Gastroesophageal sphincter (tissue), 3 donors: Measurements from ENCODE around the gene HMOX1.

Source experiments
- EP300 ChIP-seq: sonication (generic); formaldehyde crosslinking; IDR thresholded peaks from one replicate; pipeline ENCODE4 v1.6.1; 2017; ENCODE audit warnings: antibody characterized with exemption, mild to moderate bottlenecking
- POLR2A ChIP-seq, 2 donors: fragments of 450-650 bp; IDR thresholded peaks; one replicate each; pipeline ENCODE4 v1.6.1; 2017; ENCODE audit warnings: antibody characterized with exemption in 2 of 2, mild to moderate bottlenecking in 2 of 2, moderate library complexity in 1 of 2
- POLR2AphosphoS5 ChIP-seq: sonication (generic); formaldehyde crosslinking; IDR thresholded peaks from one replicate; pipeline ENCODE4 v1.6.1; 2017; ENCODE audit warnings: antibody characterized with exemption
- TF ChIP-seq, protein P1 (sequence below), 4 experiments: fragments of 200-600 bp in 2 of 4; fragments of 450-650 bp in 2 of 4; sonication (generic) in 1 of 4; IDR thresholded peaks; one replicate each; pipeline ENCODE4 v1.5.1; 2017 to 2019; ENCODE audit warnings: antibody characterized with exemption in 4 of 4, mild to moderate bottlenecking in 2 of 4, moderate library complexity in 2 of 4

DNA sequence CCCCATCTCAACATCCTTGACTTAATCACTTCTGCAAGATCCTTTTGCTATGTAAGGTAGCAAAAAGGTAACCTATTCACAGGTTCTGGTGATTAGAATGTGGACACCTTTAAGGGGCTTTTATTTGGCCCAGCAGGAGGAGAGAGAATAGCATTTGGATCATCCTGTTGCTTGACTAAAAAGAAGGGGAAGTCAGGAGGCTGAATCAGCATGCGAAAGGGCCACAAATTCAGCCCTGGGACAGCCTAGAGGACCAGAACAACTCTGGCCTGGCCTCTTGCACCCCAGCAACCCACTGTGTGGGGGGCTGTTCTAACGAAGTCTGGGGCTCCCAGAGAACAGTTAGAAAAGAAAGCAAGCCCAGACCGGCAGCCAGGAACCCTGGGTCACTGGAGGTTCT, 3.2 kb upstream of the HMOX1 start:
- no peak for TF ChIP-seq POLR2A (IDR thresholded peaks at IDR 0.05)
- TF ChIP-seq, protein P1, sequence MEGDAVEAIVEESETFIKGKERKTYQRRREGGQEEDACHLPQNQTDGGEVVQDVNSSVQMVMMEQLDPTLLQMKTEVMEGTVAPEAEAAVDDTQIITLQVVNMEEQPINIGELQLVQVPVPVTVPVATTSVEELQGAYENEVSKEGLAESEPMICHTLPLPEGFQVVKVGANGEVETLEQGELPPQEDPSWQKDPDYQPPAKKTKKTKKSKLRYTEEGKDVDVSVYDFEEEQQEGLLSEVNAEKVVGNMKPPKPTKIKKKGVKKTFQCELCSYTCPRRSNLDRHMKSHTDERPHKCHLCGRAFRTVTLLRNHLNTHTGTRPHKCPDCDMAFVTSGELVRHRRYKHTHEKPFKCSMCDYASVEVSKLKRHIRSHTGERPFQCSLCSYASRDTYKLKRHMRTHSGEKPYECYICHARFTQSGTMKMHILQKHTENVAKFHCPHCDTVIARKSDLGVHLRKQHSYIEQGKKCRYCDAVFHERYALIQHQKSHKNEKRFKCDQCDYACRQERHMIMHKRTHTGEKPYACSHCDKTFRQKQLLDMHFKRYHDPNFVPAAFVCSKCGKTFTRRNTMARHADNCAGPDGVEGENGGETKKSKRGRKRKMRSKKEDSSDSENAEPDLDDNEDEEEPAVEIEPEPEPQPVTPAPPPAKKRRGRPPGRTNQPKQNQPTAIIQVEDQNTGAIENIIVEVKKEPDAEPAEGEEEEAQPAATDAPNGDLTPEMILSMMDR (IDR thresholded peaks at IDR 0.05), result no peak
- no peak for TF ChIP-seq EP300
- TF ChIP-seq POLR2AphosphoS5, result no peak
